ENCODE data around the gene CEP128.

CEP128 gene

GRCh38 chr14:80658155-80658554 lies 283.4 kb downstream of the CEP128 start:
- no peak for DNase-seq

GRCh38 chr14:80653956-80654355 lies 287.6 kb downstream of the CEP128 start:
- DNase-seq = no peak

- DNase-seq = no peak
These were observed 295.7 kb downstream of the CEP128 start for GRCh38 chr14:80645667-80646413.

- no peak for DNase-seq
These were observed 296.7 kb downstream of the CEP128 start for GRCh38 chr14:80644826-80645225.

- no peak for DNase-seq
These were observed 302.7 kb downstream of the CEP128 start for GRCh38 chr14:80638620-80639515.

GRCh38 chr14:80637756-80638619 lies 303.6 kb downstream of the CEP128 start:
- no peak for DNase-seq

GRCh38 chr14:80636071-80636470 lies 305.5 kb downstream of the CEP128 start:
- DNase-seq = no peak

- no peak for DNase-seq
These were observed 307.3 kb downstream of the CEP128 start for GRCh38 chr14:80634106-80634758.

- DNase-seq = no peak
These were observed 311.9 kb downstream of the CEP128 start for GRCh38 chr14:80629606-80630005.

- DNase-seq = no peak
These were observed 313.0 kb downstream of the CEP128 start for GRCh38 chr14:80628547-80628946.

- no peak for DNase-seq
These were observed 313.8 kb downstream of the CEP128 start for GRCh38 chr14:80627745-80628144.

GRCh38 chr14:80624581-80624980 lies 317.0 kb downstream of the CEP128 start:
- DNase-seq = no peak

GRCh38 chr14:80621701-80622100 lies 319.8 kb downstream of the CEP128 start:
- no peak for DNase-seq

GRCh38 chr14:80620434-80620833 lies 321.1 kb downstream of the CEP128 start:
- DNase-seq = no peak

- no peak for DNase-seq
These were observed 322.7 kb downstream of the CEP128 start for GRCh38 chr14:80618751-80619329.

GRCh38 chr14:80615831-80616230 lies 325.7 kb downstream of the CEP128 start:
- DNase-seq = no peak

GRCh38 chr14:80609055-80609454 lies 332.5 kb downstream of the CEP128 start:
- no peak for DNase-seq

- no peak for DNase-seq
These were observed 333.0 kb downstream of the CEP128 start for GRCh38 chr14:80608563-80608962.

GRCh38 chr14:80607430-80608190 lies 333.9 kb downstream of the CEP128 start:
- DNase-seq = no peak

GRCh38 chr14:80606347-80606772 lies 335.2 kb downstream of the CEP128 start:
- DNase-seq = no peak

- DNase-seq = no peak
These were observed 336.0 kb downstream of the CEP128 start for GRCh38 chr14:80605536-80605935.
